Endothelial cell (in vitro differentiated cells): Measurements from ENCODE around the gene PDE4D. TPM values are rescaled to one million over a fixed set of nuclear protein-coding genes. Genes with fewer than 3 reads are reported as not detected.

Experiments used
- DNase-seq: peaks from one replicate; pipeline ENCODE4 v3.0.0; 2021; ENCODE audit warnings: low spot score
- H3K27ac Mint-ChIP-seq: one replicate; pipeline ENCODE4 v1.8.0; 2021; ENCODE audit warnings: mixed read lengths, inconsistent platforms; ENCODE audit not compliant: unreplicated experiment
- H3K27me3 Mint-ChIP-seq: one replicate; pipeline ENCODE4 v1.8.0; 2021; ENCODE audit warnings: mild to moderate bottlenecking, moderate library complexity, mixed read lengths, inconsistent platforms; ENCODE audit not compliant: unreplicated experiment
- H3K36me3 Mint-ChIP-seq: one replicate; pipeline ENCODE4 v1.8.0; 2021; ENCODE audit warnings: mild to moderate bottlenecking, low read depth, mixed read lengths, inconsistent platforms; ENCODE audit not compliant: unreplicated experiment
- H3K4me1 Mint-ChIP-seq: one replicate; pipeline ENCODE4 v1.8.0; 2021; ENCODE audit warnings: mild to moderate bottlenecking, mixed read lengths, inconsistent platforms; ENCODE audit not compliant: unreplicated experiment
- H3K4me3 Mint-ChIP-seq: one replicate; pipeline ENCODE4 v1.8.0; 2021; ENCODE audit warnings: mild to moderate bottlenecking, mixed read lengths, inconsistent platforms; ENCODE audit not compliant: unreplicated experiment
- H3K9me3 Mint-ChIP-seq: one replicate; pipeline ENCODE4 v1.8.0; 2021; ENCODE audit warnings: mixed read lengths, inconsistent platforms; ENCODE audit not compliant: unreplicated experiment
- total RNA-seq: library from RNA; stranded (reverse); fragmentation: NEBNext Ultra II Directional; extraction: Animal tissue kit (Norgen Biotek cat#: 25700); gene quantifications from one replicate; pipeline ENCODE4 v1.2.1, GENCODE V29; 2021; ENCODE audit not compliant: unreplicated experiment
- TF ChIP-seq, protein P1 (sequence below): fragments of 200-600 bp; sonication (generic); IDR thresholded peaks from one replicate; pipeline ENCODE4 v1.5.0; 2021; ENCODE audit warnings: antibody characterized with exemption; ENCODE audit not compliant: unreplicated experiment

PDE4D gene
- total RNA-seq, 1 donor from 2014 or later = 9.4 TPM

DNA sequence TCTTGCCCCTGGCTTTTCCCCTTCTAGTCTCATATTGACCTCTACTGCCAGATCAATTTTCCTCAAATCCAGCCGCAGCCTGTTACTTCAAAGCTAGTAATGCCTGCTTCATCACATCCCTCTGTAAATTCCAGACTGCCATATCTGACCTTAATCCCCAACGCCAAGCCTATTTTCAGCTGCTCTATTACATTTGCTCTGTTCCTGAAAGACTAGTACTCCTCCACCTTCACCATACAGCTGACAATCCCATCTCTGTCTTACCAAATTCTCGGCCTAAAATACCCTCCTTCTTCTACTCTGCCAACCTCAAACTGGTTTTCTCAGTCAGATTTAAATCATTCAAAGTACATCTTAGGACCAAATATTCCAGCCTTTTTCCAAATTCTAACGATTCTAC, 890.4 kb downstream of the PDE4D start:
- Mint-ChIP-seq H3K4me1 (no peaks in the 10 kb centered on the region), H3K36me3 (no peaks in the 10 kb centered on the region), H3K4me3 (no peak overlapping the region), H3K27ac (no peak overlapping the region), H3K9me3 (no peaks in the 10 kb centered on the region), H3K27me3 (peaks cover 2% of the 10 kb centered on the region)
- DNase-seq = no peak
- TF ChIP-seq, protein P1, sequence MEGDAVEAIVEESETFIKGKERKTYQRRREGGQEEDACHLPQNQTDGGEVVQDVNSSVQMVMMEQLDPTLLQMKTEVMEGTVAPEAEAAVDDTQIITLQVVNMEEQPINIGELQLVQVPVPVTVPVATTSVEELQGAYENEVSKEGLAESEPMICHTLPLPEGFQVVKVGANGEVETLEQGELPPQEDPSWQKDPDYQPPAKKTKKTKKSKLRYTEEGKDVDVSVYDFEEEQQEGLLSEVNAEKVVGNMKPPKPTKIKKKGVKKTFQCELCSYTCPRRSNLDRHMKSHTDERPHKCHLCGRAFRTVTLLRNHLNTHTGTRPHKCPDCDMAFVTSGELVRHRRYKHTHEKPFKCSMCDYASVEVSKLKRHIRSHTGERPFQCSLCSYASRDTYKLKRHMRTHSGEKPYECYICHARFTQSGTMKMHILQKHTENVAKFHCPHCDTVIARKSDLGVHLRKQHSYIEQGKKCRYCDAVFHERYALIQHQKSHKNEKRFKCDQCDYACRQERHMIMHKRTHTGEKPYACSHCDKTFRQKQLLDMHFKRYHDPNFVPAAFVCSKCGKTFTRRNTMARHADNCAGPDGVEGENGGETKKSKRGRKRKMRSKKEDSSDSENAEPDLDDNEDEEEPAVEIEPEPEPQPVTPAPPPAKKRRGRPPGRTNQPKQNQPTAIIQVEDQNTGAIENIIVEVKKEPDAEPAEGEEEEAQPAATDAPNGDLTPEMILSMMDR = no peak

DNA sequence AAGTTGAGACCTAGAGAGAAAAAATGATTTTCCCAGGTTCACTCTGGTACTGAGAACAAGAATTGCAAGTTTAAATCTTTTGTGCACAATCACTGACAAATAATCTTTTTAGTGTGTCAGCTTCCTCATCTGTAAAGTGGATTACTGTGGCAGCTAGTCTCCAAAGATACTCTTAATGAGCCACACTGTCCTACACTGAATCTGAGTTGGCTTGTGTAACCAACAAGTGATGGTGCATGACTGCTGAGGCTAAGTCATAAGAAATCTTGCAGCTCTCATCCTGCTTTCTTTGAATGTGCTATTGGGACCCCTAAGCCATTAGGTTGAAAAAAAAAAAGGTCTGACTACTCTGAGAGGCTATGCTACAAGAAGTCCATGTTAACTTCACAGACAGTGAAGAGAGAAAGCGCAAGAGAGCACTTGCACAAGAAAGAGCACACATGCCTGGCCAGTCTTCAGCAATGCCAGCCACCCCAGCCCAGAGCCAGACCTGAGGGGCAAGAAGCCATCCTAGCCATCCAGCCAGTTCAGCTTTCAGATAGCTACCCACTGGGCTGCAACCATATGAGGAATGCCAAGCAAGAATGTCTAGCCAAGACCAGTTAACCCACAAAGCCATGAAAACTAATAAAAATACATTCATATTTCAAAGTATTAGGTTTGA, 891.2 kb downstream of the PDE4D start:
- peaks cover 2% of the 10 kb centered on the region for H3K27me3 Mint-ChIP-seq
- no peak for DNase-seq
- H3K27ac Mint-ChIP-seq = no peak overlapping the region
- H3K9me3 Mint-ChIP-seq = no peaks in the 10 kb centered on the region
- no peak overlapping the region for H3K4me3 Mint-ChIP-seq
- no peaks in the 10 kb centered on the region for H3K36me3 Mint-ChIP-seq
- H3K4me1 Mint-ChIP-seq = no peaks in the 10 kb centered on the region
- TF ChIP-seq, protein P1 = no peak

DNA sequence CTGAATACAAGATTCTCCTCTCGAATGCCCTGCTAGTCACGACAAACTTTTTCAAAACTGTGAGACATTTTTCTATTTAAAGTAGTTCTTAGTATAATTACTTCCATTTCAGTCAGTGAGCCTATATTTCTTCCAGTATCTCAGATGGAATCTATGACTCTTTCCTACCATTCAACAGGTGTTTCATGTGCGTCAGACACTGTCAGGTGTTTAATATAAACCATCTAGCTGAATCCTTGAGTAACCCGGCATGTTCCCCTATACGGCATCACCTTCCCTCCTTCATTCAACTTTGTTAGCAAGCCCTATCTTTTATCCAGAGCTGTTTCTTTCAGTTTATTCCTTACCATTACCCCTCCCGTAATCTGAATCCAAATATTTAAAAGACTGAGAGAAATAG, 891.8 kb downstream of the PDE4D start:
- Mint-ChIP-seq H3K4me1 (no peaks in the 10 kb centered on the region), H3K27me3 (peaks cover 2% of the 10 kb centered on the region), H3K4me3 (no peak overlapping the region), H3K9me3 (no peaks in the 10 kb centered on the region), H3K36me3 (no peaks in the 10 kb centered on the region), H3K27ac (no peak overlapping the region)
- TF ChIP-seq, protein P1 = no peak
- no peak for DNase-seq

DNA sequence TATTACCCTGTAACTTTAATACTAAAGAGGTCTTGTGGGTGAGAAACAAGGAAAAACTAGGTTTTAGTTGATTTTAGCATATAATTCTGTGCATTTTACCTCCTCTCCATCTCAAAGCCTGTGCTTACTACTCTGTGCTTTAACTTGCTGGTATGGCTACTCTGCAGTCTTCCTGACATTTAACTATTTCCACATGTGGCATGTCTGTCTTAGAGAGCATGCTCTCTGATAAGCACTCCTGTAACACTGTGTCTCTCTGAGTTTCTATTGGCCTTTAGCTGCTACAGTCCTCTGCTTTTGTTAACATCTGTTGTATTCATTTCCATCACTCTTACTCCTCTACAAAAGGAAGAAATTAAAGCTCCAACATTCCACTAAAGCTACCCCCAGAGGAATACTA, 892.4 kb downstream of the PDE4D start:
- H3K4me1 Mint-ChIP-seq = no peaks in the 10 kb centered on the region
- H3K36me3 Mint-ChIP-seq = no peaks in the 10 kb centered on the region
- no peak for DNase-seq
- H3K27ac Mint-ChIP-seq = no peak overlapping the region
- no peak overlapping the region for H3K4me3 Mint-ChIP-seq
- H3K27me3 Mint-ChIP-seq = peaks cover 2% of the 10 kb centered on the region
- TF ChIP-seq, protein P1 = no peak
- H3K9me3 Mint-ChIP-seq = no peaks in the 10 kb centered on the region

DNA sequence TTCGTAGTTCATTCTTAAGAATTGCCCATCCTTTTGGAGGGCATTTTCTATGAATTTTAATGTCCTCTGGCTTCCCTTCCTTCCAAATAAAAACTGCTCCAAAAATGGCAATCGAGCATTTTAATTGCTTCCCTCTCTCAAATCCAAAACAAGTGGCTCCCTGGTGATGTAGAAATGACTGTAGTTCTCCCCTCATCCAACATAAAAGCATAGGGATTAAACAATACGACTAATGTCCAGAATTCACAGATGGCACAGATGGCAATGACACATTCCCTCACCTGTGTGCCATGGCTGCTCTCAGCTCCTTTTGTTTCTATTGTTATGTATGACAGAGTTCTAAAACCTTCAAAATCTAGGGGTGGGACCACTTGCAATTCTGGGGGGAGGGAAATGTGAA, 893.3 kb downstream of the PDE4D start:
- TF ChIP-seq, protein P1 = no peak
- Mint-ChIP-seq H3K27ac (no peak overlapping the region), H3K9me3 (no peaks in the 10 kb centered on the region), H3K36me3 (no peaks in the 10 kb centered on the region), H3K4me1 (no peaks in the 10 kb centered on the region), H3K27me3 (peaks cover 2% of the 10 kb centered on the region), H3K4me3 (no peak overlapping the region)
- DNase-seq = no peak
